GM23338 (cell line): ENCODE measurements around the gene PAX5. TPM values are rescaled to one million over a fixed set of nuclear protein-coding genes. Genes with fewer than 3 reads are reported as not detected.

Experiments used
- ATAC-seq: fragments of 200-7000 bp; cut with Tn5 transposase; 3 replicates; pipeline ENCODE4 v1.9.1; 2020
- DNase-seq: peaks from one replicate; pipeline ENCODE4 v3.0.0-alpha.2; 2015; ENCODE audit warnings: low spot score
- H2AFZ ChIP-seq: fragments of 200-600 bp; sonication (generic); 2 replicates; pipeline ENCODE4 v1.8.0; 2016; ENCODE audit warnings: antibody characterized with exemption, mild to moderate bottlenecking, moderate library complexity
- H3F3A ChIP-seq: fragments of 200-600 bp; sonication (generic); replicated peaks from 2 replicates; pipeline ENCODE4 v1.8.0; 2017; ENCODE audit warnings: antibody characterized with exemption, mixed run types, low read depth
- H3K27ac ChIP-seq: fragments of 200-600 bp; sonication (generic); 2 replicates; pipeline ENCODE4 v1.6.1; 2016; ENCODE audit warnings: low read depth
- H3K27me3 ChIP-seq: fragments of 200-600 bp; sonication (generic); 2 replicates; pipeline ENCODE4 v1.8.0; 2016; ENCODE audit warnings: mild to moderate bottlenecking, mixed run types, moderate library complexity; ENCODE audit not compliant: insufficient read depth
- H3K36me3 ChIP-seq: fragments of 200-600 bp; sonication (generic); 2 replicates; pipeline ENCODE4 v1.8.0; 2016; ENCODE audit warnings: mild to moderate bottlenecking; ENCODE audit not compliant: insufficient read depth
- H3K4me1 ChIP-seq: fragments of 200-600 bp; sonication (generic); 2 replicates; pipeline ENCODE4 v1.8.0; 2016; ENCODE audit warnings: mild to moderate bottlenecking, moderate library complexity; ENCODE audit not compliant: insufficient read depth
- H3K4me2 ChIP-seq: fragments of 200-600 bp; sonication (generic); 2 replicates; pipeline ENCODE4 v1.7.1; 2017; ENCODE audit warnings: mixed run types
- H3K4me3 ChIP-seq: fragments of 200-600 bp; sonication (generic); 2 replicates; pipeline ENCODE4 v1.6.1; 2016; ENCODE audit warnings: mixed run types
- H3K79me2 ChIP-seq: fragments of 200-600 bp; sonication (generic); replicated peaks from 2 replicates; pipeline ENCODE4 v1.8.0; 2017; ENCODE audit warnings: mild to moderate bottlenecking; ENCODE audit not compliant: insufficient read depth
- H3K9me2 ChIP-seq: fragments of 200-600 bp; sonication (generic); 2 replicates; pipeline ENCODE4 v1.8.0; 2017; ENCODE audit not compliant: insufficient read depth
- H4K20me1 ChIP-seq: fragments of 200-600 bp; sonication (generic); replicated peaks from 2 replicates; pipeline ENCODE4 v1.8.0; 2017; ENCODE audit warnings: mild to moderate bottlenecking; ENCODE audit not compliant: insufficient read depth
- H3K27ac Mint-ChIP-seq: 2 replicates; pipeline ENCODE4 v1.8.0; 2020; ENCODE audit warnings: inconsistent platforms, mild to moderate bottlenecking, moderate library complexity, mixed read lengths
- H3K27me3 Mint-ChIP-seq: 3 replicates; pipeline ENCODE4 v1.8.0; 2022; ENCODE audit warnings: low read depth, mild to moderate bottlenecking, moderate library complexity, mixed read lengths, inconsistent platforms; ENCODE audit not compliant: insufficient read depth, poor library complexity
- H3K36me3 Mint-ChIP-seq: 3 replicates; pipeline ENCODE4 v1.8.0; 2021; ENCODE audit warnings: low read depth, mild to moderate bottlenecking, inconsistent platforms, moderate library complexity, mixed read lengths
- H3K4me1 Mint-ChIP-seq: 3 replicates; pipeline ENCODE4 v1.8.0; 2020; ENCODE audit warnings: mild to moderate bottlenecking, inconsistent platforms, mixed read lengths
- H3K4me3 Mint-ChIP-seq: 3 replicates; pipeline ENCODE4 v1.8.0; 2021; ENCODE audit warnings: moderate library complexity, mild to moderate bottlenecking, inconsistent platforms, mixed read lengths
- H3K9me3 Mint-ChIP-seq: 3 replicates; pipeline ENCODE4 v1.8.0; 2020; ENCODE audit warnings: moderate library complexity, mild to moderate bottlenecking, inconsistent platforms, mixed read lengths
- CREB1 ChIP-seq: fragments of 250-450 bp; sonication (Bioruptor Pico); IDR thresholded peaks from 2 replicates; pipeline ENCODE4 v1.5.0; 2020; ENCODE audit warnings: low read depth, mild to moderate bottlenecking, moderate library complexity
- CTCF ChIP-seq, 2 experiments: fragments of 200-600 bp in 1 of 2; sonication (generic) in 1 of 2; conservative IDR thresholded peaks; 2 replicates each; pipeline versions ENCODE4 v1.5.1 to v1.6.1; 2016 to 2017; ENCODE audit warnings: antibody characterized with exemption in 2 of 2, low read depth in 2 of 2, mild to moderate bottlenecking in 2 of 2, moderate library complexity in 1 of 2
- ETS1 ChIP-seq: IDR thresholded peaks from 2 replicates; pipeline ENCODE4 v1.6.1; 2016; ENCODE audit warnings: antibody characterized with exemption
- EZH2 ChIP-seq: fragments of 200-600 bp; sonication (generic); IDR thresholded peaks from one replicate; pipeline ENCODE4 v1.8.0; 2017; ENCODE audit warnings: antibody characterized with exemption, mild to moderate bottlenecking, low read depth; ENCODE audit not compliant: unreplicated experiment
- EZH2phosphoT487 ChIP-seq: fragments of 200-600 bp; sonication (generic); IDR thresholded peaks from one replicate; pipeline ENCODE4 v1.8.1; 2018; ENCODE audit warnings: antibody characterized with exemption; ENCODE audit not compliant: unreplicated experiment
- JUNB ChIP-seq: IDR thresholded peaks from one replicate; pipeline ENCODE4 v1.6.1; 2016; ENCODE audit warnings: antibody characterized with exemption; ENCODE audit not compliant: unreplicated experiment
- NANOG ChIP-seq: IDR thresholded peaks from 2 replicates; pipeline ENCODE4 v1.6.1; 2016; ENCODE audit warnings: antibody characterized with exemption, borderline replicate concordance
- POLR2AphosphoS5 ChIP-seq: IDR thresholded peaks from 2 replicates; pipeline ENCODE4 v1.6.1; 2016; ENCODE audit warnings: antibody characterized with exemption, low read depth
- REST ChIP-seq: IDR thresholded peaks from one replicate; pipeline ENCODE4 v1.6.1; 2018; ENCODE audit warnings: antibody characterized with exemption; ENCODE audit not compliant: unreplicated experiment
- STAT1 ChIP-seq: IDR thresholded peaks from one replicate; pipeline ENCODE4 v1.6.1; 2016; ENCODE audit warnings: antibody characterized with exemption; ENCODE audit not compliant: unreplicated experiment
- ZNF114 ChIP-seq: fragments of 250-450 bp; sonication (Bioruptor Pico); IDR thresholded peaks from 2 replicates; pipeline ENCODE4 v1.5.0; 2020; ENCODE audit warnings: mild to moderate bottlenecking, moderate library complexity
- ZNF331 ChIP-seq: fragments of 250-450 bp; sonication (Bioruptor Pico); IDR thresholded peaks from 2 replicates; pipeline ENCODE4 v1.5.0; 2020; ENCODE audit warnings: low read depth, mild to moderate bottlenecking, moderate library complexity
- ZNF462 ChIP-seq: fragments of 250-450 bp; sonication (Bioruptor Pico); IDR thresholded peaks from 2 replicates; pipeline ENCODE4 v1.5.0; 2020; ENCODE audit warnings: mild to moderate bottlenecking, moderate library complexity
- polyA plus RNA-seq: library from polyadenylated mRNA; unstranded; fragments of >200 nt; fragmentation: Nextera tagmentation; extraction: Ambion mirVana; gene quantifications from 2 replicates; pipeline ENCODE4 v1.2.1, GENCODE V29; 2016
- total RNA-seq: library from RNA; depleted of rRNA; stranded (reverse); fragments of >200 nt; shearing (Covaris generic); gene quantifications from 2 replicates; pipeline ENCODE4 v1.2.3, GENCODE V29; 2014

Gene PAX5
- total and polyA plus RNA-seq, 2 experiments from 2014 or later: 0.17 to 0.60 TPM

- H3K4me2 ChIP-seq: no peak overlapping the region
- Mint-ChIP-seq H3K36me3 (no peaks in the 10 kb centered on the region), H3K27me3 (peaks cover 12% of the 10 kb centered on the region), H3K4me1 (peaks cover 26% of the 10 kb centered on the region), H3K4me3 (no peak overlapping the region), H3K27ac (no peak overlapping the region), H3K9me3 (no peaks in the 10 kb centered on the region; the same call in 2 of the 3 replicates)
- H3F3A ChIP-seq: no peaks in the 10 kb centered on the region
- no peak overlapping the region for H3K27ac ChIP-seq
- DNase-seq: no peak
- TF ChIP-seq ZNF462 (CRISPR knock-in tag) (no peak), CREB1 (CRISPR knock-in tag) (no peak), CTCF (conservative IDR thresholded peaks at IDR 0.05; ENCODE audit: low read depth in 2 of 2) (no peak), POLR2AphosphoS5 (no peak), EZH2 (no peak), ZNF331 (CRISPR knock-in tag) (no peak), NANOG (no peak), JUNB (no peak), ETS1 (no peak), ZNF114 (no peak), REST (no peak), STAT1 (no peak), EZH2phosphoT487 (no peak)
- no peaks in the 10 kb centered on the region for H3K79me2 ChIP-seq
- no peaks in the 10 kb centered on the region for H3K36me3 ChIP-seq
- H3K27me3 ChIP-seq: no peaks in the 10 kb centered on the region
- H2AFZ ChIP-seq: no peak overlapping the region
- H3K9me2 ChIP-seq: 0 out of 2 replicates have a peak, but pooled peaks cover 5% of the 10 kb centered on the region
- H4K20me1 ChIP-seq: no peaks in the 10 kb centered on the region
- H3K4me1 ChIP-seq: 0 out of 2 replicates have a peak, but pooled peaks cover 3% of the 10 kb centered on the region
- ATAC-seq: no peak
- no peak overlapping the region for H3K4me3 ChIP-seq
Measured at GRCh38 chr9:36853233-36853632, 180.8 kb downstream of the PAX5 start.
